ENCODE measurements around the gene UTP14C.
"Not testable (repeated sequence)": the region's sequence is repeated elsewhere in the genome, so short reads cannot be mapped to it uniquely, and the experiment has no call there.

The UTP14C gene

DNA sequence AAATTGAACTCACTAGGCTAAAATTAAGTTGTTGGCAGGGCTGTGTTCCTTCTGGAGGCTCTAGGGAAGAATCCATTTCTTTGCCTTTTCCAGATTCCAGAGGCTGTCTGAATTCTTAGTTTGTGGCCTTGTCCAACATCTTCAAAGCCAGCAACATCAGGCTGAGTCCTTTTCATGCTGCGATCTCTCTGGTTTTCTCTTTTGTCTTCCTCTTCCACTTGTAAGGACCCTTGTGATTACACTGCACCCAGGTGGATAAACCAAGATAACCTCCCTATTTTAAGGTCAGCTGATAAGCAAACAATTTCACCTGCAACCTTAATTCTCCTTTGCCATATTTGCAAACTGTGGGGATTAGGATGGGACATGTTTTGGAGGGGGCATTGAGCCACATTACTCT, 11.5 kb downstream of the UTP14C start:
- H3K4me3 ChIP-seq (ENCODE audit: control insufficient read depth, low read depth, low read length), result no peak overlapping the region
- DNase-seq (ENCODE audit: low read depth), result no peak
- TF ChIP-seq, protein P1, sequence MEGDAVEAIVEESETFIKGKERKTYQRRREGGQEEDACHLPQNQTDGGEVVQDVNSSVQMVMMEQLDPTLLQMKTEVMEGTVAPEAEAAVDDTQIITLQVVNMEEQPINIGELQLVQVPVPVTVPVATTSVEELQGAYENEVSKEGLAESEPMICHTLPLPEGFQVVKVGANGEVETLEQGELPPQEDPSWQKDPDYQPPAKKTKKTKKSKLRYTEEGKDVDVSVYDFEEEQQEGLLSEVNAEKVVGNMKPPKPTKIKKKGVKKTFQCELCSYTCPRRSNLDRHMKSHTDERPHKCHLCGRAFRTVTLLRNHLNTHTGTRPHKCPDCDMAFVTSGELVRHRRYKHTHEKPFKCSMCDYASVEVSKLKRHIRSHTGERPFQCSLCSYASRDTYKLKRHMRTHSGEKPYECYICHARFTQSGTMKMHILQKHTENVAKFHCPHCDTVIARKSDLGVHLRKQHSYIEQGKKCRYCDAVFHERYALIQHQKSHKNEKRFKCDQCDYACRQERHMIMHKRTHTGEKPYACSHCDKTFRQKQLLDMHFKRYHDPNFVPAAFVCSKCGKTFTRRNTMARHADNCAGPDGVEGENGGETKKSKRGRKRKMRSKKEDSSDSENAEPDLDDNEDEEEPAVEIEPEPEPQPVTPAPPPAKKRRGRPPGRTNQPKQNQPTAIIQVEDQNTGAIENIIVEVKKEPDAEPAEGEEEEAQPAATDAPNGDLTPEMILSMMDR (IDR thresholded peaks at IDR 0.05; ENCODE audit: control insufficient read depth, insufficient read depth, low read depth, low read length, missing control alignments), result no peak

DNA sequence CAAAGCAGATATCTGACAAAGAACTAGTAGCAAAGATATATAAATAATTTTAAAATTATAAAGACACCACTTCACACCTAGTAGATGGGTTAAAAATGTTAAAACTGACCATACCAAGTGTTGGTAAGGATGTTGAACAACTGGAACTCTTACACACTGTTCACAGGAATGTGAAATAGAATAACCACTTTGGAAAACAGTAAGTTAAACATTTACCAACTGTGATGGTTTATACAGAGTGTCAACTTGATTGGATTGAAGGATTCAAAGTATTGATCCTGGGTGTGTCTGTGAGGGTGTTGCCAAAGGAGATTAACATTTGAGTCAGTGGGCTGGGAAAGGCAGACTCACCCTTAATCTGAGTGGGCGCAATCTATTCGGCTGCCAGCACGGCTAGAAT, 19.2 kb downstream of the UTP14C start:
- TF ChIP-seq, protein P1 (IDR thresholded peaks at IDR 0.05; ENCODE audit: control insufficient read depth, insufficient read depth, low read depth, low read length, missing control alignments), result no peak
- H3K4me3 ChIP-seq (ENCODE audit: control insufficient read depth, low read depth, low read length), result no peak overlapping the region
- no peak for DNase-seq (ENCODE audit: low read depth)

DNA sequence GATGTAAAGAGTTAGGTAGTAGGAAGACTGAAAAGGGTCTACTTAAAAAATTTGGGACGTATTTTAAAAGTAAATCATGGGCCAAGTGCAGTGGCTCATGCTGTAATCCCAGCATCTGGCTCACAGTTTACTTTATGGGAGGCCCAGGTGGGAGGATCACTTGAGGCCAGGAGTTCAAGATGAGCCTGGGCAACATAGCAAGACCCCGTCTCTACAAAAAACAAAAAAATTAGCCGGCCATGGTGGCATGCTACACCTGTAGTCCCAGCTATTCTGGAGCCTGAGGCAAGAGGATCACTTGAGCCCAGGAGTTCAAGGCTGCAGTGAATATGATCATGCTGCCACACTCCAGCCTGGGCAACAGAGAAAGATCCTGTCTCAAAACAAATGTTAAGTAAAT, 23.0 kb downstream of the UTP14C start:
- H3K4me3 ChIP-seq (ENCODE audit: control insufficient read depth, low read depth, low read length), result no peak overlapping the region
- DNase-seq (ENCODE audit: low read depth), result no peak
- TF ChIP-seq, protein P1 (IDR thresholded peaks at IDR 0.05; ENCODE audit: control insufficient read depth, insufficient read depth, low read depth, low read length, missing control alignments), result no peak

DNA sequence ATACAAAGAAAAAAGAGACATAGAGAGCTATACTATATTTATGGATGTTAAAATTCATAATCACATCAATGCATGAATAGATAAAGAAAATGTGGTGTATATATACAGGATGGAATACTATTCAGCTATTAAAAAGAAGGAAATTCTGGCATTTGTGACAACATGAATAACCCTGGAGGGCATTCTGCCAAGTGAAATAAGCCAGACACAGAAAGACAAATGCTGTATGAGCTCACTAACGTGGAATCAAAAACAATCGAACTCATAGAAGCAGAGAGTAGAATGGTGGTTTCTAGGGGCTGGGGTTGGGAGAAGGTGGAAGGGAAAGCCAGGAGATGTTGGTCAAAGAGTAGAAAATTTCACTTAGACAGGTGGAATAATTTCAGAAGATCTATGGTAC, 24.0 kb downstream of the UTP14C start:
- DNase-seq (ENCODE audit: low read depth), result no peak
- TF ChIP-seq, protein P1 (IDR thresholded peaks at IDR 0.05; ENCODE audit: control insufficient read depth, insufficient read depth, low read depth, low read length, missing control alignments), result no peak

DNA sequence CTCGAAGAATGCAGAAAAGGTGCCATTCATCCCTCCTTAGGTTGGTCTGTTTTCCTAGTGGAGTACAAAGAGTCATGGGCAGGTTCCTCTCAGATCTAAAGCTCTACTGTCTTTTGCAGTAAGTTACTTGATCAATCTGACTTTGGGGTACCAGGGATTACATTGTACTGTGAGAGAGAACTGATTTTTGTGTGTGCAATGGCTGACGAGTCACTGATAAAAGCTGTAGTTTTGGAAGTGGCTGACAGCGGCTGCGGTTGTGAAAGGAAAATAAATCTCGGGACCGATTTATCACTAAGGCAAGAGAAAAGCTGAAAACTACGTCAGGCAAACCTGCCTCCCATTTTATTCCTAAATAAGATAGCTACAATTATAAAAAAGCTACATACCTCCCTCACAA, 26.9 kb downstream of the UTP14C start:
- no peak for DNase-seq (ENCODE audit: low read depth)
- no peak overlapping the region for H3K4me3 ChIP-seq (ENCODE audit: control insufficient read depth, low read depth, low read length)
- TF ChIP-seq, protein P1 (IDR thresholded peaks at IDR 0.05; ENCODE audit: control insufficient read depth, insufficient read depth, low read depth, low read length, missing control alignments), result no peak

More for the DNA sequence above, 24.0 kb downstream of the UTP14C start:
- H3K4me3 ChIP-seq (ENCODE audit: control insufficient read depth, low read depth, low read length), result no peak overlapping the region

DNA sequence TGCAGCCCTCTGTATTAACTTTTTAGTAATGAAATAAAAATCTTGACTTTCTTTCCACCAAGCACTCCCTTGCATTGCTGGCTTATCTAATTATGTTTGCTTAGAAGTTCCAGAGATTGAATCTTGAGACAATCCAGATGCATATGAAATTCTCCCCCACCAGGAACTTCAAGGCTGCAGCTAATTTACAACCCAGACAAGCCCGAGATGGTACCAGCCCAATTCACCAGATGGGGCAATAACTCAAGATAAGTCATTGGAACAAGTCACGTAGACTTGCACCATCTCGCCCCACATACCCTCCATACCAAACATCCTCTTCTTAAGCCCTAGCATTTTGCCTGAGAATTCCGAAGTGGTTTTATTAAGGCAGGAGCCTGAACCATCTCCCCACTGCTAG, 29.0 kb downstream of the UTP14C start:
- no peak overlapping the region for H3K4me3 ChIP-seq (ENCODE audit: control insufficient read depth, low read depth, low read length)
- TF ChIP-seq, protein P1 (IDR thresholded peaks at IDR 0.05; ENCODE audit: control insufficient read depth, insufficient read depth, low read depth, low read length, missing control alignments), result no peak
- no peak for DNase-seq (ENCODE audit: low read depth)

DNA sequence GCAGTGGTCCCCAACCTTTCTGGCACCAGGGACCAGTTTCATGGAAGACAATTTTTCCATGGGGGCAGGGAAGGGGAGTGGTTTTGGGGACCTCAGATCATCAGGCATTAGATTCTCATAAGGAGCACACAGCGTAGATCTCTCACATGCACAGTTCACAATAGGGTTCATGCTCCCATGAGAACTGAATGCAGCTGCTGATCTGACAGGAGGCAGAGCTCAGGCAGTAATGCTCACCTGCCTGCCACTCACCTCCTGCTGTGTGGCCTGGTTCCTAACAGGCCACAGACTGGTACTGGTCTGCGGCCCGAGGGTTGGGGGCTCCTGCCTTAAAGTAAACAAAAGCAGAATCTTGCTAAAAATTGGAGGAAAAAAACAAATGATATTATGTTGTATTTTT, 36.6 kb downstream of the UTP14C start:
- not testable (repeated sequence) for H3K4me3 ChIP-seq (ENCODE audit: control insufficient read depth, low read depth, low read length); DNase-seq (ENCODE audit: low read depth)
